ENCODE measurements around the gene TTLL13. TPM values are rescaled to one million over a fixed set of nuclear protein-coding genes. Genes with fewer than 3 reads are reported as not detected.

TTLL13 gene
- total and polyA plus RNA-seq, 2 of the 8 experiments (the other 6 are each of a cell fraction or from before 2014, with no cell fraction given): 0.03 TPM; not detected in 1

DNA sequence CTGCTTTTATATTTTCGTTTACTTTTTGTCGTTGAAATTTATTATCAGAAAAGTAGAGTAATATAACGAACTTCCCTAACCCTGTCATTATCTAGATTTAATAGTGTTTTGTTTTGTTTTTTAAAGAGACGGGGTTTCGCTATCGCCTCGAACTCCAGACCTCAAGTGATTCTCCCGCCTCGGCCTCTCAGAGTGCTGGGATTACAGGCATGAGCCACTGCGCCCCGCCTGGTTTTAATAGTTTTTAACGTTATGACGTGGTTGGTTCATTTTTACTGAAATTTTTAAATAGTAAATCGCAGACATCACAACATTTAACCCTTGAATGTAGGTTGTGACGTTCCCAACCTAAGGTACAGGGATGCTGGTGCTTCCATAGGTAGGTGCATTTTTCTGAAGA lies 17.1 kb downstream of the TTLL13 start:
- H4K5ac ChIP-seq (ENCODE audit: insufficient read length, low read depth, low read length): no peak overlapping the region
- peaks cover 10% of the 10 kb centered on the region for H3K23me2 ChIP-seq (ENCODE audit: low read depth, low read length)
- peaks cover 12 to 58% of the 10 kb centered on the region in 2 experiments for H3K79me2 ChIP-seq (ENCODE audit: control insufficient read depth in 1 of 2, insufficient read depth in 2 of 2, low read length in 2 of 2)
- no peak overlapping the region for H3K4ac ChIP-seq (replicated peaks; ENCODE audit: insufficient read length, low read depth, low read length)
- H2AFZ ChIP-seq (ENCODE audit: low read length): no peak overlapping the region
- H3K56ac ChIP-seq (replicated peaks; ENCODE audit: insufficient read length, low read depth, low read length): no peak overlapping the region
- no peak for TF ChIP-seq RFX5 (IDR thresholded peaks at IDR 0.05; ENCODE audit: borderline replicate concordance, low read depth, low read length)
- TF ChIP-seq JUND (IDR thresholded peaks at IDR 0.05; ENCODE audit: low read length): no peak
- TF ChIP-seq SIN3A (conservative IDR thresholded peaks at IDR 0.05 in 1 of 2, IDR thresholded peaks at IDR 0.05 in 1 of 2; ENCODE audit: low read depth in 1 of 2, low read length in 2 of 2): no peak; a peak in 1 of 4 replicates
- TF ChIP-seq RBBP5 (IDR thresholded peaks at IDR 0.05; ENCODE audit: borderline replicate concordance, low read depth, low read length): no peak
- TF ChIP-seq SP2 (IDR thresholded peaks at IDR 0.05; ENCODE audit: low read length): no peak
- TF ChIP-seq TAF1 (IDR thresholded peaks at IDR 0.05; ENCODE audit: low read depth, low read length): no peak
- TF ChIP-seq CEBPB (IDR thresholded peaks at IDR 0.05; ENCODE audit: low read depth, low read length): no peak
- no peak for TF ChIP-seq EGR1 (IDR thresholded peaks at IDR 0.05; ENCODE audit: borderline replicate concordance, low read depth, low read length)
- no peak overlapping the region for H4K8ac ChIP-seq (ENCODE audit: extremely low read depth, insufficient read depth, low read length)
- no peak overlapping the region for H3K27ac ChIP-seq (ENCODE audit: low read depth, low read length)
- H2BK5ac ChIP-seq (ENCODE audit: low read depth, low read length): no peak overlapping the region
- H3K18ac ChIP-seq (ENCODE audit: extremely low read depth, low read length): no peak overlapping the region
- H3K4me2 ChIP-seq (ENCODE audit: insufficient read depth in 1 of 2, low read depth in 2 of 2, low read length in 2 of 2): peak overlapping the region; percentile 74 to 94
- DNase-seq (ENCODE audit: low read depth in 1 of 2, low spot score in 2 of 2) (no peak), FAIRE-seq (no peak)
- peaks cover 0 to 29% (median 12%) of the 10 kb centered on the region in 4 experiments; a peak in 7 of 8 replicates for H3K36me3 ChIP-seq (ENCODE audit: control insufficient read depth in 2 of 4, insufficient read depth in 4 of 4, low read length in 3 of 4)
- H2AK5ac ChIP-seq (ENCODE audit: low read depth, low read length): no peak overlapping the region
- no peak overlapping the region for H2BK15ac ChIP-seq (ENCODE audit: low read length)
- H2BK12ac ChIP-seq (ENCODE audit: low read depth, low read length): no peak overlapping the region
- peak overlapping the region; percentile 76 to 95 (median 87) for H3K4me3 ChIP-seq (ENCODE audit: extremely low read depth in 1 of 4, insufficient read depth in 2 of 4, low read depth in 3 of 4, low read length in 4 of 4)
- H3K27me3 ChIP-seq (replicated peaks in 1 of 4; ENCODE audit: control insufficient read depth in 3 of 4, extremely low read depth in 1 of 4, insufficient read depth in 3 of 4, low read length in 3 of 4): no peaks in the 10 kb centered on the region
- no peak overlapping the region for H4K91ac ChIP-seq (replicated peaks; ENCODE audit: insufficient read length, low read length)
- ChIA-PET CTCF (ENCODE audit: partially characterized antibody) (interaction anchor here (1.0 to 2.2 kb wide), 3 partner anchors 11 to 33 kb away, joined by 4 to 8 read pairs (median 4); partner anchors contain the start of genes CIB1 and GDPGP1), POLR2A (ENCODE audit: partially characterized antibody) (interaction anchor here (0.8 to 1.2 kb wide), 6 partner anchors 16 to 691 kb away, joined by 3 to 6 read pairs (median 4); partner anchors contain the start of gene TTLL13)
- H3K9me3 ChIP-seq (ENCODE audit: insufficient read depth in 2 of 2, low read depth in 1 of 2, low read length in 1 of 2): no peaks in the 10 kb centered on the region
- peak overlapping the region in 3 of 4 experiments; percentile 87 to 95 (median 92); a peak in 6 of 7 replicates for H3K9ac ChIP-seq (replicated peaks in 1 of 4; ENCODE audit: extremely low read depth in 1 of 4, low read depth in 3 of 4, low read length in 3 of 4)
- H3K23ac ChIP-seq (ENCODE audit: insufficient read length): no peak overlapping the region
- H3K79me1 ChIP-seq (ENCODE audit: low read depth, low read length): peaks cover 6% of the 10 kb centered on the region
- H2BK120ac ChIP-seq (replicated peaks; ENCODE audit: low read depth, low read length): no peak overlapping the region
- WGBS, 2 experiments (ENCODE audit: extremely low coverage in 1 of 2, insufficient coverage in 1 of 2, insufficient read length in 1 of 2, insufficient replicate concordance in 2 of 2, low coverage in 1 of 2, low lambda C conversion rate in 2 of 2, missing lambda C conversion rate in 1 of 2): 32% methylated on average over 15 of the region's 15 CpGs; no CpG with 5 or more reads in 1 of the 2 experiments
- H4K20me1 ChIP-seq (replicated peaks in 1 of 2; ENCODE audit: control insufficient read depth in 1 of 2, insufficient read depth in 2 of 2, low read length in 2 of 2): peaks cover 1 to 10% of the 10 kb centered on the region in 2 experiments
- H2BK20ac ChIP-seq (ENCODE audit: low read length): no peak overlapping the region
- H3K14ac ChIP-seq (ENCODE audit: insufficient read length): no peak overlapping the region
- peaks cover 0 to 15% (median 7%) of the 10 kb centered on the region in 4 experiments; a peak in 5 of 7 replicates for H3K4me1 ChIP-seq (replicated peaks in 1 of 4; ENCODE audit: control insufficient read depth in 3 of 4, insufficient read depth in 4 of 4, low read length in 3 of 4)
